Activated B cell treated with CpG ODN at 0.5 μM for 24 hours (primary cell): ENCODE measurements around the gene MAPK7. TPM values are rescaled to one million over a fixed set of nuclear protein-coding genes. Genes with fewer than 3 reads are reported as not detected.

Source experiments
- ATAC-seq: fragments of 200-7000 bp; cut with Tn5 transposase; one replicate; pipeline ENCODE4 v1.10.0; 2021; ENCODE audit warnings: low read depth, mild to moderate bottlenecking, moderate library complexity
- CTCF ChIA-PET: fragments of 350-600 bp; sonication (Branson Sonifier 250); formaldehyde crosslinking; loops from one replicate; lab custom pipeline; 2021; ENCODE audit warnings: antibody characterized with exemption; lab: Charles Lee
- POLR2A ChIA-PET: fragments of 350-600 bp; sonication (Branson Sonifier 250); formaldehyde crosslinking; loops from one replicate; lab custom pipeline; 2021; ENCODE audit warnings: antibody characterized with exemption; lab: Charles Lee
- DNase-seq: peaks from one replicate; pipeline ENCODE4 v3.0.0; 2022
- H3K27ac Mint-ChIP-seq: one replicate; pipeline ENCODE4 v1.8.0; 2020; ENCODE audit warnings: mixed read lengths
- H3K27me3 Mint-ChIP-seq: one replicate; pipeline ENCODE4 v1.8.0; 2021; ENCODE audit warnings: mixed read lengths
- H3K36me3 Mint-ChIP-seq: one replicate; pipeline ENCODE4 v1.8.0; 2021; ENCODE audit warnings: low read depth, mixed read lengths
- H3K4me1 Mint-ChIP-seq: one replicate; pipeline ENCODE4 v1.8.0; 2021; ENCODE audit warnings: mixed read lengths
- H3K4me3 Mint-ChIP-seq: one replicate; pipeline ENCODE4 v1.8.0; 2020; ENCODE audit warnings: mild to moderate bottlenecking, mixed read lengths
- H3K9me3 Mint-ChIP-seq: one replicate; pipeline ENCODE4 v1.8.0; 2020; ENCODE audit warnings: mixed read lengths
- intact Hi-C: fragments of 100-400 bp; cut with micrococcal nuclease; formaldehyde crosslinking; loops from one replicate; pipeline ENCODE4 v1.15.1; 2024
- total RNA-seq: library from RNA; stranded (reverse); gene quantifications from 2 replicates; pipeline ENCODE4 v1.2.3, GENCODE V29; 2022
- TF ChIP-seq, protein P1 (sequence below): fragments of 200-600 bp; IDR thresholded peaks from one replicate; pipeline ENCODE4 v1.8.0; 2022; ENCODE audit warnings: antibody characterized with exemption, mild to moderate bottlenecking

Gene MAPK7
- total RNA-seq, 1 donor from 2014 or later: 24.0 TPM

DNA sequence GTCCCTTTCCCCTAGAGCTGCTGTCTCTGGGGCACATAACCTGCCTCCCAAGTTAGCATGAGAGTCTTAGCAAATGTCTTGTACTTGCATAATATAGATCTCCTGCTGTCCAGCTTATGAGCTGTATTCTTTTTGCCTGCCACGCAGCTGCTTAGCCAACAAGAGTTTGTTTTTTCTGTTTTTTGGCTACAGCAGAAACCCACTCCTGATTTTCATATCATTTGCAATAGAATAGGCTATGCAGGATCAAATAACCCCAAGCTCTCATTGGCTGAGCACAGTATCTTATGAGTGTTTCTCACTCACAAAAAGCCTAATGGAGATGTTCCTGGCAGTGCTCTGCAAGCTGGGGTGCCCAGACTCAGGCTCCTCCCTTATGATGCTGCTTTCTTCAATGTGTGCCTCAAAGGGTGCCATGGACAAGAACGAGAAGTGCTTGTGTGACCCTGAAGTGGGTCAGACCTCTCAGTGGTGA, 38.9 kb upstream of the MAPK7 start:
- intact Hi-C loops: loop anchor here (5.0 to 10.0 kb wide), 2 partner anchors 37 to 55 kb away; no protein-coding TSS in a partner anchor
- H3K9me3 Mint-ChIP-seq: no peaks in the 10 kb centered on the region
- H3K4me1 Mint-ChIP-seq: no peaks in the 10 kb centered on the region
- no peaks in the 10 kb centered on the region for H3K36me3 Mint-ChIP-seq
- no peak overlapping the region for H3K4me3 Mint-ChIP-seq
- no peaks in the 10 kb centered on the region for H3K27me3 Mint-ChIP-seq
- ATAC-seq (no peak), DNase-seq (no peak)
- ChIA-PET CTCF (interaction anchor here (1.1 to 2.5 kb wide), 5 partner anchors 11 to 108 kb away, joined by 3 to 15 read pairs (median 11); no protein-coding TSS in a partner anchor), POLR2A (no interaction called here)
- TF ChIP-seq, protein P1, sequence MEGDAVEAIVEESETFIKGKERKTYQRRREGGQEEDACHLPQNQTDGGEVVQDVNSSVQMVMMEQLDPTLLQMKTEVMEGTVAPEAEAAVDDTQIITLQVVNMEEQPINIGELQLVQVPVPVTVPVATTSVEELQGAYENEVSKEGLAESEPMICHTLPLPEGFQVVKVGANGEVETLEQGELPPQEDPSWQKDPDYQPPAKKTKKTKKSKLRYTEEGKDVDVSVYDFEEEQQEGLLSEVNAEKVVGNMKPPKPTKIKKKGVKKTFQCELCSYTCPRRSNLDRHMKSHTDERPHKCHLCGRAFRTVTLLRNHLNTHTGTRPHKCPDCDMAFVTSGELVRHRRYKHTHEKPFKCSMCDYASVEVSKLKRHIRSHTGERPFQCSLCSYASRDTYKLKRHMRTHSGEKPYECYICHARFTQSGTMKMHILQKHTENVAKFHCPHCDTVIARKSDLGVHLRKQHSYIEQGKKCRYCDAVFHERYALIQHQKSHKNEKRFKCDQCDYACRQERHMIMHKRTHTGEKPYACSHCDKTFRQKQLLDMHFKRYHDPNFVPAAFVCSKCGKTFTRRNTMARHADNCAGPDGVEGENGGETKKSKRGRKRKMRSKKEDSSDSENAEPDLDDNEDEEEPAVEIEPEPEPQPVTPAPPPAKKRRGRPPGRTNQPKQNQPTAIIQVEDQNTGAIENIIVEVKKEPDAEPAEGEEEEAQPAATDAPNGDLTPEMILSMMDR: no peak
- H3K27ac Mint-ChIP-seq: no peak overlapping the region

DNA sequence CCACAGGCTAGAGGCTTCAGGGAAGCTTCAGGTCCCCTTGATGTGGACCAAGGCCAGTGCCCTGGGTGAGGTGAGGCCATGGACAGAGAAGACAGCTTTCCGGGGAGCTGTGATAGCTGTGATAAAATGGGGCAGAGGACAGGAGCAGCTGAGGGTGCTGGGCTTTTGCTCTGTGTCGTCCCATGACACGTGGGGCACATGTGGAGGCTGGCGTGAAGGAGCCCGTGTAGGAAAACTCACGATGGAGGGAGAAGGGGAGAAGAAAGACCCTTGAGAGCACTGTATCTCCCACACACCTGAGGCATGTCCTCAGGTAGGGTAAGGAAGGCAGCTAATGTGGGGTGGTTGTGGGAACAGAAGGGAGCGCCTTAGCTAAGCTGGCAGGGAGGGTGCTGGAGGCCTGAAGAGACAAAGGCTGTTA, 37.1 kb upstream of the MAPK7 start:
- no peaks in the 10 kb centered on the region for H3K4me1 Mint-ChIP-seq
- no peaks in the 10 kb centered on the region for H3K27me3 Mint-ChIP-seq
- H3K9me3 Mint-ChIP-seq: no peaks in the 10 kb centered on the region
- ATAC-seq (no peak), DNase-seq (no peak)
- TF ChIP-seq, protein P1: no peak
- CTCF ChIA-PET: no interaction called here
- H3K27ac Mint-ChIP-seq: no peak overlapping the region
- no peak overlapping the region for H3K4me3 Mint-ChIP-seq
- no peaks in the 10 kb centered on the region for H3K36me3 Mint-ChIP-seq
- POLR2A ChIA-PET: no interaction called here
- intact Hi-C loops: no loop called here

DNA sequence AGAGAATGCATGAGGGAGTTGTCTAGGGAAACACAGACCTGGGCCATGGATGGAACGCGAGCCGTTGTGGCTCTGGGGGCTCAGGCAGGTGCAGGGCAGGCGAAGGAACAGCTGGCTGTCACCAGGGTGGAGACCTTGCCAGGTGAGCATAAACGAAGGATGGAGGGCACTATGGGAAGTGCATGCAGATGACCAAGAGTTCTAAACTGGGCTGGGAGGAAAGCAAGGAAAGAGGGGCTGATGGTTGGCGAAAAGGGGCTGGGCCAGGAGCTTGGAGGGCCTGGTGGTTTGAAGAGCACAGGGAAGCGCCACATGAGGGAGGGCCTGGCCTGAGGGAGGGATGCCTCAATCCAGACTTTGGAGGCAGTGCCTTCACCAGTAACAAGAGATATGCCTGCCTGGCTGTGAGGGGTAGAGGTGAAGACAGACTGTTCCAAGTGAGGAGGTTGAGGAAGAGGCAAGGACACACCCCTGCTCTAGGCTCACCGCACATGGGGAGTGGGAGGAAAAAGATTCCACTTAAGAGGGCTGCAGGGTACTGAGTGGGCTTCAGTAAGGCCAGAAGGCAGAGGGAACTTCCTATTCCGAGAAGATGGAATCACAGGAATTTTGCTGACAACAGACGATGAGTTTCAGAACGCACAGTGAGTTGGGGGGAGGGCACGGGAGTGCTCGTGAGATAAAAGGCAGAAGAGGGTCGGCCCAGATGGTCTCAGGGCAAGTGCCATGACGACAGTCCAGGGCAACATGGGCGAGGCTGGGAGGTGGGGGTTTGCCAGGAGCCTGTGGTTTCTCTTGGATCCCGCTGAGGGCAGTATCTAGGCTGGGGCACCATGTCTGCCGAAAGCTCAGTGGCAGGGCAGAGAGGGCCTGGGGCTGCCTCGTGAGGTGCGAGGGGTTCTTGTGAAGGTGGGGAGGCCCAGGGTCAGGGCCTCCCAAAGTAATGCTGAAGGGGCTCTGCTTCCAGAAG, 36.4 kb upstream of the MAPK7 start:
- Mint-ChIP-seq H3K27ac (no peak overlapping the region), H3K4me3 (no peak overlapping the region), H3K27me3 (peaks cover 2% of the 10 kb centered on the region), H3K4me1 (peaks cover 5% of the 10 kb centered on the region), H3K9me3 (no peaks in the 10 kb centered on the region), H3K36me3 (no peaks in the 10 kb centered on the region)
- intact Hi-C loops: no loop called here
- TF ChIP-seq, protein P1: no peak
- no peak for ATAC-seq
- POLR2A ChIA-PET: no interaction called here
- DNase-seq: no peak
- CTCF ChIA-PET: no interaction called here

DNA sequence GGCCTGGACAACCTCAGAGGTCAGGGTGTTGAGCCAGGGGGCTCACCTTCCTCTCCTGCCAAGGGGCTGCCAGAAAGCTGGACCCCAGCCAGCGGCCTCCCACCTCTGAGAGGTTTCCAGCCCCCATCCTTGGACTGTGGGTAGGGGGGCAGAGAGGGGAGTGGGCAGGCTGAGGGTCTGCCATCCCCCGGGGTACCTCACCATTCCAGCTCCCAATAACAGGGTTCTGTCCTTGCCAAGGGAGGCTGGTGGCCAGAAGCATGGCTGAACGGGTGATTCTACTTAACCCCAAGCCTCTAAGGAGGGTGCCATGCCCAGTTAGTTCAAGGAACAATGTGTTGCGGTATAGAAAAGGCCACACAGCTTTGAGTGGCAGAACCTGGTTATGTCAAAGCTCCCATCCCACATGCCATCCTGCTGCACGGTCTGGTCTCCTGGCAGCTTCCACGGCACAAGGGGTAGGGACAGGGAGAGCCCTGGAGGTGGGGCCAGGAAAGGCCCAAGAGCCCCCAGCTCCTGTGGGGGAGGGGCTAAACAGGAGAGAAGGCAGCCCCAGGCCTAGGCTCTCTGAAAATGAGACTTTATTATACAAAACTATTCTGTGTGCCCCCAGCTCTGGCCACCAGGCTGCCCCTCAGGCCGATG, 35.6 kb upstream of the MAPK7 start:
- TF ChIP-seq, protein P1: no peak
- intact Hi-C loops: no loop called here
- no peak overlapping the region for H3K27ac Mint-ChIP-seq
- ChIA-PET CTCF (interaction anchor here (0.5 kb wide), 1 partner anchor 73 kb away, joined by 3 read pairs; no protein-coding TSS in a partner anchor), POLR2A (no interaction called here)
- no peaks in the 10 kb centered on the region for H3K36me3 Mint-ChIP-seq
- DNase-seq: no peak
- ATAC-seq: no peak
- peaks cover 8% of the 10 kb centered on the region for H3K4me1 Mint-ChIP-seq
- H3K4me3 Mint-ChIP-seq: no peak overlapping the region
- H3K27me3 Mint-ChIP-seq: peaks cover 2% of the 10 kb centered on the region
- H3K9me3 Mint-ChIP-seq: no peaks in the 10 kb centered on the region

DNA sequence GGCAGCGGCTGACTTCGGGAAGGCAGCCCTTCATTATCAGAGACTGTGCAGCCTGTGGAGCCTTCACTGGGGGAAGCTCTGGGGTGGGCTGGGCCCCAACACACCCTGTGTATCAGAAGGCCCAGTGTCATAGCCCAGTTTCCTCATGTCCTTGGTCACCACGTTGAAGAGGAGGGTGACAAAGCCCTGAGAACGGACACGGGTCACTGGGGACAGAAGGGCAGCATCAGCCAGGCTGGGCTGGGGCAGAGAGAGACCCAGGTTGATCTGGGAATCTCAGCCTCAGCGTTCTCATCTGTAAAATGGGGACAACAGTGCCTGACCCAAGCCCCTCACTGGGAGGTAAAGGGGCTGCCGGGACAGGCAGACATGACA, 35.1 kb upstream of the MAPK7 start:
- ATAC-seq (no peak), DNase-seq (no peak)
- CTCF ChIA-PET: interaction anchor here (0.5 kb wide), 1 partner anchor 72 kb away, joined by 3 read pairs; no protein-coding TSS in a partner anchor
- Mint-ChIP-seq H3K4me3 (no peak overlapping the region), H3K27ac (no peak overlapping the region), H3K9me3 (no peaks in the 10 kb centered on the region), H3K27me3 (peaks cover 2% of the 10 kb centered on the region), H3K36me3 (no peaks in the 10 kb centered on the region), H3K4me1 (peaks cover 8% of the 10 kb centered on the region)
- POLR2A ChIA-PET: no interaction called here
- TF ChIP-seq, protein P1: no peak
- intact Hi-C loops: no loop called here
